Uterus (tissue), 2 donors: ENCODE results near the gene HIVEP2.

Experiments
- CTCF ChIP-seq, 4 experiments: fragments of 200-600 bp in 2 of 4; fragments of 450-650 bp in 2 of 4; sonication (generic) in 2 of 4; IDR thresholded peaks; one replicate each; pipeline ENCODE4 v1.5.1; 2016 to 2019; ENCODE audit warnings: antibody characterized with exemption in 4 of 4, mild to moderate bottlenecking in 2 of 4, moderate library complexity in 1 of 4
- POLR2A ChIP-seq, 2 donors: fragments of 450-650 bp; IDR thresholded peaks; one replicate each; pipeline ENCODE4 v1.6.1; 2016; ENCODE audit warnings: antibody characterized with exemption in 2 of 2, mild to moderate bottlenecking in 1 of 2, moderate library complexity in 1 of 2

GRCh38 chr6:142985281-142985680 lies 40.3 kb upstream of the HIVEP2 start:
- no peak for TF ChIP-seq POLR2A (IDR thresholded peaks at IDR 0.05)
- TF ChIP-seq CTCF (IDR thresholded peaks at IDR 0.05) = no peak
